ENCODE measurements around the gene DLG2. TPM values are rescaled to one million over a fixed set of nuclear protein-coding genes. Genes with fewer than 3 reads are reported as not detected.
A peak's percentile ranks its signal among the peaks of the same experiment; 100 is the strongest.

DLG2 gene
- total and polyA plus RNA-seq, 9 of the 15 experiments (the other 6 are each of a cell fraction or from before 2014, with no cell fraction given) = 0.52 to 1.6 (median 0.95) TPM

- Histone ChIP-seq H3K9me1 (ENCODE audit: control insufficient read depth, insufficient read depth, low read length) (no peaks in the 10 kb centered on the region), H3K4me1 (replicated peaks in 1 of 2; ENCODE audit: control insufficient read depth in 2 of 2, insufficient read depth in 2 of 2, low read length in 2 of 2) (no peaks in the 10 kb centered on the region), H3K9ac (ENCODE audit: insufficient read depth in 1 of 2, low read depth in 2 of 2, low read length in 2 of 2) (no peak overlapping the region), H3K4me3 (no peak overlapping the region), H3K4me2 (ENCODE audit: insufficient read depth, low read length) (no peak overlapping the region), H3K27ac (ENCODE audit: extremely low read depth, low read depth, low read length) (no peak overlapping the region), H4K20me1 (replicated peaks; ENCODE audit: control insufficient read depth, insufficient read depth, low read length) (no peaks in the 10 kb centered on the region), H3K79me2 (ENCODE audit: control insufficient read depth, insufficient read depth, low read length) (no peaks in the 10 kb centered on the region), H3K36me3 (ENCODE audit: control insufficient read depth, insufficient read depth, low read length) (no peaks in the 10 kb centered on the region), H3K27me3 (ENCODE audit: control insufficient read depth in 2 of 2, insufficient read depth in 2 of 2, low read length in 2 of 2) (no peaks in the 10 kb centered on the region), H2AFZ (ENCODE audit: low read depth, low read length) (no peak overlapping the region), H3K9me3 (replicated peaks; ENCODE audit: control insufficient read depth, insufficient read depth, low read depth, low read length) (no peaks in the 10 kb centered on the region; the same call in 1 of the 2 replicates)
- 4% methylated on average over 3 of the region's 3 CpGs for WGBS (ENCODE audit: insufficient coverage, low coverage, missing lambda C conversion rate)
- intact Hi-C loops (cut with micrococcal nuclease) = no loop called here
- in situ Hi-C loops (cut with MboI) = no loop called here
- BruUV-seq (replicated peaks) = no TSS peak
- ChIA-PET POLR2A (interaction anchor here (0.5 kb wide), 1 partner anchor 258 kb away, joined by 3 read pairs; no protein-coding TSS in a partner anchor), CTCF (ENCODE audit: low intra/inter-chr PET ratio) (no interaction called here)
- ATAC-seq (no peak), FAIRE-seq (no peak), DNase-seq (ENCODE audit: extremely low read depth in 1 of 4, low spot score in 3 of 4) (no peak)
- TF ChIP-seq NCOR1 (IDR thresholded peaks at IDR 0.05) (no peak), CEBPB (tag; IDR thresholded peaks at IDR 0.05) (0 out of 2 replicates have a peak, but pooled peaks have one; percentile 10), CBFA2T2 (conservative IDR thresholded peaks at IDR 0.05) (no peak)
Measured at GRCh38 chr11:84889556-84889955, 737.6 kb downstream of the DLG2 start.

- no peaks in the 10 kb centered on the region for H3K27me3 ChIP-seq (ENCODE audit: control insufficient read depth in 2 of 2, insufficient read depth in 2 of 2, low read length in 2 of 2)
- H3K79me2 ChIP-seq (ENCODE audit: control insufficient read depth, insufficient read depth, low read length) = no peaks in the 10 kb centered on the region
- H3K9me3 ChIP-seq (replicated peaks; ENCODE audit: control insufficient read depth, insufficient read depth, low read depth, low read length) = no peaks in the 10 kb centered on the region; the same call in 1 of the 2 replicates
- no peaks in the 10 kb centered on the region for H4K20me1 ChIP-seq (replicated peaks; ENCODE audit: control insufficient read depth, insufficient read depth, low read length)
- BruUV-seq (replicated peaks) = no TSS peak
- ChIA-PET CTCF (ENCODE audit: low intra/inter-chr PET ratio) (no interaction called here), POLR2A (no interaction called here)
- H3K4me3 ChIP-seq = no peak overlapping the region
- H3K9ac ChIP-seq (ENCODE audit: insufficient read depth in 1 of 2, low read depth in 2 of 2, low read length in 2 of 2) = no peak overlapping the region
- H3K9me1 ChIP-seq (ENCODE audit: control insufficient read depth, insufficient read depth, low read length) = no peaks in the 10 kb centered on the region
- H3K36me3 ChIP-seq (ENCODE audit: control insufficient read depth, insufficient read depth, low read length) = no peaks in the 10 kb centered on the region
- TF ChIP-seq RUNX1 (IDR thresholded peaks at IDR 0.05; ENCODE audit: low read depth) = no peak
- TF ChIP-seq ZNF445 (CRISPR knock-in tag; IDR thresholded peaks at IDR 0.05; ENCODE audit: low read depth) = no peak
- TF ChIP-seq PBX2 (CRISPR knock-in tag; IDR thresholded peaks at IDR 0.05; ENCODE audit: low read depth) = no peak
- TF ChIP-seq PBX2 (tag; conservative IDR thresholded peaks at IDR 0.05; ENCODE audit: low read depth) = no peak
- no peak for TF ChIP-seq POLR2AphosphoS5 (IDR thresholded peaks at IDR 0.05; ENCODE audit: control insufficient read depth, insufficient read depth, low read depth, low read length)
- no peak for TF ChIP-seq SLC30A9 (CRISPR knock-in tag; IDR thresholded peaks at IDR 0.05)
- TF ChIP-seq KDM4B (IDR thresholded peaks at IDR 0.05; ENCODE audit: borderline replicate concordance in 2 of 2, low read depth in 1 of 2) = no peak
- no peak for TF ChIP-seq PYGO2 (tag; IDR thresholded peaks at IDR 0.05)
- TF ChIP-seq TOE1 (IDR thresholded peaks at IDR 0.05; ENCODE audit: borderline replicate concordance) = no peak
- TF ChIP-seq TOE1 (CRISPR knock-in tag; IDR thresholded peaks at IDR 0.05; ENCODE audit: borderline replicate concordance, low read depth) = no peak
- no peak for TF ChIP-seq HEY1 (CRISPR knock-in tag; IDR thresholded peaks at IDR 0.05; ENCODE audit: borderline replicate concordance)
- TF ChIP-seq ZNF780A (CRISPR knock-in tag; IDR thresholded peaks at IDR 0.05) = no peak
- no peak overlapping the region for H3K27ac ChIP-seq (ENCODE audit: extremely low read depth, low read depth, low read length)
- in situ Hi-C loops (cut with MboI) (no loop called here), intact Hi-C loops (cut with micrococcal nuclease) (no loop called here)
- H3K4me2 ChIP-seq (ENCODE audit: insufficient read depth, low read length) = no peak overlapping the region
- DNase-seq (ENCODE audit: extremely low read depth in 1 of 4, low spot score in 3 of 4) (no peak), ATAC-seq (no peak), FAIRE-seq (no peak)
- H2AFZ ChIP-seq (ENCODE audit: low read depth, low read length) = no peak overlapping the region
- WGBS (ENCODE audit: insufficient coverage, low coverage, missing lambda C conversion rate) = 0% methylated on average over 3 of the region's 3 CpGs
- no peaks in the 10 kb centered on the region for H3K4me1 ChIP-seq (replicated peaks in 1 of 2; ENCODE audit: control insufficient read depth in 2 of 2, insufficient read depth in 2 of 2, low read length in 2 of 2)
Measured at GRCh38 chr11:84887055-84887629, 740.0 kb downstream of the DLG2 start.

Data from K562 (cell line).